Gastroesophageal sphincter (tissue), 3 donors: ENCODE measurements around the gene KCNJ10.

Experiments
- POLR2A ChIP-seq, 2 donors: fragments of 450-650 bp; IDR thresholded peaks; one replicate each; pipeline ENCODE4 v1.6.1; 2017; ENCODE audit warnings: antibody characterized with exemption in 2 of 2, mild to moderate bottlenecking in 2 of 2, moderate library complexity in 1 of 2
- TF ChIP-seq, protein P1 (sequence below), 4 experiments: fragments of 200-600 bp in 2 of 4; fragments of 450-650 bp in 2 of 4; sonication (generic) in 1 of 4; IDR thresholded peaks; one replicate each; pipeline ENCODE4 v1.5.1; 2017 to 2019; ENCODE audit warnings: antibody characterized with exemption in 4 of 4, mild to moderate bottlenecking in 2 of 4, moderate library complexity in 2 of 4

DNA sequence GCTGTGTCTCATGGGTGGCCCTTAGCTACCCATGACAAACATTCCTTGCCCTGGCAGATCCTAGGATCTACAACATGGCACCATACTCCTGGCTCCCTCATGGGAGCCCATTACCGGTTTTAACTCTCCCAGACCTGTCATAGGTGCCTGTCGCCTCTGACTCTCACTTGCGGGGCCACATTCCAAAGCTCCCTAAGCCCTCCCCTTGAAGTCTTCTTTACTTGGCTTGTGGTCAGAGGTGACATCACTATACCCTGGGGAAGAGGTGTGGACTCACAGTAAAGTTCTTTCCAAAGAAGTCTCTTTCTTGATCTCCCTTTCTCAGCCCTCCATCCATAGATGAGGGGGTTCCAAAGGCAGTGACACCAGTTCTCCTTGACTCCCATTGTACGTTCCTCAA is 110.5 kb downstream of the KCNJ10 start:
- TF ChIP-seq, protein P1, sequence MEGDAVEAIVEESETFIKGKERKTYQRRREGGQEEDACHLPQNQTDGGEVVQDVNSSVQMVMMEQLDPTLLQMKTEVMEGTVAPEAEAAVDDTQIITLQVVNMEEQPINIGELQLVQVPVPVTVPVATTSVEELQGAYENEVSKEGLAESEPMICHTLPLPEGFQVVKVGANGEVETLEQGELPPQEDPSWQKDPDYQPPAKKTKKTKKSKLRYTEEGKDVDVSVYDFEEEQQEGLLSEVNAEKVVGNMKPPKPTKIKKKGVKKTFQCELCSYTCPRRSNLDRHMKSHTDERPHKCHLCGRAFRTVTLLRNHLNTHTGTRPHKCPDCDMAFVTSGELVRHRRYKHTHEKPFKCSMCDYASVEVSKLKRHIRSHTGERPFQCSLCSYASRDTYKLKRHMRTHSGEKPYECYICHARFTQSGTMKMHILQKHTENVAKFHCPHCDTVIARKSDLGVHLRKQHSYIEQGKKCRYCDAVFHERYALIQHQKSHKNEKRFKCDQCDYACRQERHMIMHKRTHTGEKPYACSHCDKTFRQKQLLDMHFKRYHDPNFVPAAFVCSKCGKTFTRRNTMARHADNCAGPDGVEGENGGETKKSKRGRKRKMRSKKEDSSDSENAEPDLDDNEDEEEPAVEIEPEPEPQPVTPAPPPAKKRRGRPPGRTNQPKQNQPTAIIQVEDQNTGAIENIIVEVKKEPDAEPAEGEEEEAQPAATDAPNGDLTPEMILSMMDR (IDR thresholded peaks at IDR 0.05): no peak
- no peak for TF ChIP-seq POLR2A (IDR thresholded peaks at IDR 0.05)
